Activated CD4-positive, CD25-positive, alpha-beta regulatory T cell (primary cell): Measurements from ENCODE around the gene POMC.
A peak's percentile ranks its signal among the peaks of the same experiment; 100 is the strongest.
"Not testable (repeated sequence)": the region's sequence is repeated elsewhere in the genome, so short reads cannot be mapped to it uniquely, and the experiment has no call there.

ENCODE experiments used
- DNase-seq, 4 experiments: peaks; one replicate each; lab custom pipeline; 2025; lab: John Stamatoyannopoulos, UW

The POMC gene

GRCh38 chr2:25168256-25169072 lies at the start of gene POMC:
Gene POMC, minus strand, starts transcription at chr2:25168580. Its CDS starts 3,808 bp downstream, at chr2:25164772.
- DNase-seq = peak in 1 of 4 experiments; percentile 6

DNA sequence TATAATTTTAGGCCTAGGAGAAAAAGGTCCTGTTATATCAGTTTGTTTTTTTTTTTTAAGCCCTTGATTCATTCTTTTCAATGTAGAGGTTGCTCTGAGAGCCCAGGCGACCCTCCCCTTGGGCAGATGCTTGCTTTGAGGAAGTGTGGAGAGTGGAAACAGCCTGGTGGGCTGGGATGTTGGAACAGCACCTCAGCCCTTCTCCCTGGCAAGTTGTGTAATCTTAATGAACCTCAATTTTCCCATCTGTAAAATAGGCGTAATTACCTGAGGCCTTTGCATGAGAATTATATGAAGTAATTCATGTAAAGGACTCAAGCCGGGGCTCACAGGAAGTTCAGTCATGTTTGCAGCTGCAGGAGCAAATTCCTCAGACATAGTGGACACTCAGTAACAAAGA lies 49.7 kb upstream of the POMC start:
- no peak for DNase-seq

DNA sequence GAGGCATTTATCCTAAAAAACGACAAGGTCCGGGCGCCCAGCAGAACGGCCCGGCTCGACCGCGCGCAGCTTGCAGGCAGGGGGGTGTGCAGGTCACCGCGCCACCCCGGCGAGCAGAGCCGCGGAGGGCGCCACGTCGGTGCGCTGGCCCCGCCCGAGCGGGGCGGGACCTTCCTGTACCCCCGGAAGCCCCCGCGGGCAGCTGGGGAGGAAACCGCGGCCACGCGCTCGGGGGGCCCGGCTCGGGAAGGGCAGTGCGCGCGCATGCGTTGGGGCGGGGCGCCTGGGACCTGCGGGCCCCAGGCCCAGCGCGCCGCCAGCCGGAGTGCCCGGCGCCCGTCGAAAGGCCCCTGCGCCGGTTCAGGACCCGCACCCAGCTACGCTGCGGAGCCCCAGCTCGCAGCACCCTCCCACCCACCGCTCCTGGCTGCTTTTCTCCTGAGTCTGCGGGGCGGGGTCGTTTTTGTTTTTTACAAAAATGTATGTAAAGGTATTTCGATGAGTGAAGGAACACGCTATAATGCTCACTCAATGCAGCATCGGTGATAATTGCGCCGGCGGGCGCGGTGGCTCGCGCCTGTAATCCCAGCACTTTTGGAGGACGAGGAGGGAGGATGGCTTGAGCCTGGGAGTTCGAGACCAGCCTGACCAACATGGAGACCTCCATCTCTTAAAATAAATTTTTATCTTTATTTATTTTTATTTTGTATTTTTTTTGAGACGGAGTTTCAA lies 47.7 kb upstream of the POMC start:
- peak; percentile 58 to 81 (median 70) for DNase-seq

DNA sequence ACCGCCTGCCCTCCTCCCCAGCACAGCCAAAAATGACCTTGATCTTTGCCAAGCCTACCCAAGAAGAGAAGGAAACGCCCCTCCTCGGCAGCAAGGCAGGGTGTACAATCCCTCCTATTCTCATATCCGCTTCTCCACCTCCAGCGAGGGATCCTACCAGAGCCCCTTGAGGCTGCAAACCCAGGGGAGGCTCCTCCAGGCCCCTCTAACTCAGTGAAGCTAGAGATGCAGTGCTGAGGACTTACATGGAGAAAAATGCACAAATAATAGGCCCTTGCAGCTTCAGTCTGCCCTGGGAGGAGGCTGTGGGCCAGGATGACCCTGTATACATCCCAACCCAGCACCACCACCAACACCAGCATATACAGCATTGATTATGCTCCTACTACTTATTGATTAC lies 46.9 kb upstream of the POMC start:
- no peak for DNase-seq

DNA sequence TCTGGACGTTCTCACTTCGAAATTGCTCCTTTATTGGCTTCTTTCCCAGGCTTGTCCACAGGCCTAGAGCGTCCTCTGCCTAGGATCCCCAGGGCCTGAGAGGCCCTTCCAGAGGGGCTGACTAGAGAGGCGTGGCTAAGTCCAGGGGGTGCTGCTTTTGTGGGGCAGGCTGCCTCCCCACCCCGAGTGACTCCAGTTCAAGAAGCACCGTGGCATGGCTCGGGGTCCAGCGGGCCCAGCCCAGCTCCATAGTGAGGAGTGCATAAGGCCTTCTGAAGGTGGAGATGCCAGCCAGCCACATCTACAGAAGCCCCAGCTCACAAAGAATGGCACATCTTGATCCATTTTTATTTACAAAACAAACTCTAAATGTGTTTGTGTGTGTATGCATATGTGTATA lies 44.8 kb upstream of the POMC start:
- no peak for DNase-seq

- DNase-seq = not testable (repeated sequence)
These were observed 42.5 kb upstream of the POMC start for GRCh38 chr2:25210923-25211322.

DNA sequence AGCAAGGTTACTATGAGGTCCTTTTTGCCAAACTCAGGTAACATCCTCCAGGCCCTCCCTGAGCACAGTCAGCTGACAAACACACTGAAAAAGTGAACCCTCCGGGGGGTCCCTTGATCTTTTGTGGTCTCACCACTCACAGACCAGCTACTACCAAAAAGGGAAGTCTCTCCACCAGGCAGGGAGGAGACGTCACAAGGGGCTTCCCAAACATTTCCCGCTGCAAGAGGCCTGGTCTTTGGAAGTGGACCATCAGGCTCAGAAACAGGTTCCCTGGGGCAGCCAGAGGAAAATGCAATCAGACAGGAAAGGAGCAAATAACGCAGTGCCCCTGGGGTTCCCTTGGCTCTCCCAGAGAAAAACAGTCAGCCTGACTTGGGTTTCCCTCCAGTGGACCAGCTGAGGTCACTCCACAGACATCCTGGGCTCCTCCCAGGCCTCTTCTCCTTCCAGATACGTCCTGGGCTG lies 38.7 kb upstream of the POMC start:
- DNase-seq = no peak

DNA sequence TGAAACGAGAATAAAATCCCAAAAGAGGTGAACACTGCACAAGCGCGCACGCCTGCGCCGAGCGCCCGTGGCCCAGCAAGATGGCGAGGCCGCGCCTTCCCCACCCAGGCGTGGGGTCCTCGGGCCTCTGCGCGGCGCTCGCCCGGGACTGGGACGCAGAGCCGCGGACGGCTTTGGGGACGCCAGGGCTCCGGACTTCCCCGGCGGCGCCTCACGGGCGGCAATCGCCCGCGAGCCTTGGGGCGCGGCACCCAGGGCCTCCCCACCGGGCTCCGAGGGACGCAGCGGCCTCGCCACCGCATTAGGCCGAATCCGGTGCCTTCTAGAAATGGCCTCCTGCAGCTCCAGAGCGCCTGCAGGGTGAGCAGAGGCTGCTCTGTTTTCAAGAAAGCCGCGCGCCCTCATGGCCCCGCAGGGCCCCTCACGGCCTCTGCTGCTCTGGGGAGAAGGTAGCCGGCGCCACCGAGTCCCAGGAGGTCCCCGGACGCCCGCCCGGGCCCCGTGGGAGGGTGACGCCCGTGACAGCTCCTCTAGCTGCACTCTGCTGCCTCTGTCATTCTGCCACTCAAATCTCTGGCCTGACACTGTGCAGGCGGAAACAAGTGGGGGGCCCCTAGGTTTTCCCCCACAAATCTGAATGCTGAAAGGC lies 35.9 kb upstream of the POMC start:
- no peak for DNase-seq

- DNase-seq = no peak
These were observed 33.9 kb upstream of the POMC start for GRCh38 chr2:25202275-25202674.

DNA sequence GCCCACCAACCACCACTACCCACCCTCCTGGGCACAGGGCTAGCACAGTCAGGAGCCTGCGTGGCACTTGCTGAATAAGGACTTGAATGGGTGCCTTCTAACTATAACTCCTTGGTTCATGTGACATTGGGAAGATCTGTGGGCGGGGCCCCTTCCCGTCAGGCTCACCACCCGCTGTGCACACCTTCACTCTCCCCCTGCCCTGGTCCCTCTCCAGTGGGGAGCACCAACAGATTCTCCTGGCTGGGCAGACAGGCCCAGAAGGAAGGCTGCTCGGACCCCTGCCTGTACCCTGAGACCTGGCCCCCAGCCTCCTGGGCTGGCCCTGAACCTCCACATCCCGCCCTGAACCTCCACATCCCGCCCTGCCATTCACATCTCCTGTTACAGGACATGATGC lies 33.4 kb upstream of the POMC start:
- DNase-seq = no peak

DNA sequence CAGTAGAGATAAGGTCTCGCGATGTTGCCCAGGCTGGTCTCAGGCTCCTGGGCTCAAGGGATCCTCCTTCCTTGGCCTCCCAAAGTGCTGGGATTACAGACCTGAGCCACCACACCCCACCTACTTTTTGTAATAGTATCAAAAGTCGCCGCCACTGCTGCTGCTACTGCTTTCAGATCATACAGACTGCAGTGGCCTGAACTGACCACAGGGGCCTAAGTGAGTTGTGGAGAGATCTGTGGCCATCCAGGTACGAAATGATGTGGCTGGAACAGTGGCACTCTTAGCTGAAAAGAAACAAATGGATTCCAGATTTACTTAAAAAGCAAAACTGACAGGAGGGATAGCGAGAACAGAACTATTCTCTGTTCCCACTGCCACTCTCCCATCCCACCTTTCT lies 32.9 kb upstream of the POMC start:
- no peak for DNase-seq

DNA sequence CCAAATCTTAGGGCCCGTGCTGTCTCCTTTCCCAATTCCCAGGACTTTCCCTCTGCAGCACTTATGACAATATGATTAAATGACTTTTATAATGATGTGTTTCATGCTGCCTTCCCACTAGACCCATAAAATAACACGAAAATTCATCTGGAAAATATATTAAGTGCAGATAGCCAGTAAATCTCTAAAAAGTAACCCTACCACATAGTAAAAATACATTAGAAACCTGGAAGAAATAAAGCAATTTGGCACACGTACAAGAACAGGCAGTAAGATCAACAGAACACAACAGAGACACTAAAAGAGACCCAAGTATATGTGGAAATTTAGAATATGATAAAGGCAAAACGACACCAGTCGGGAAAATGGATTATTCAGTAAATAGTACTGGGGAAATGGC lies 30.2 kb upstream of the POMC start:
- DNase-seq = no peak

DNA sequence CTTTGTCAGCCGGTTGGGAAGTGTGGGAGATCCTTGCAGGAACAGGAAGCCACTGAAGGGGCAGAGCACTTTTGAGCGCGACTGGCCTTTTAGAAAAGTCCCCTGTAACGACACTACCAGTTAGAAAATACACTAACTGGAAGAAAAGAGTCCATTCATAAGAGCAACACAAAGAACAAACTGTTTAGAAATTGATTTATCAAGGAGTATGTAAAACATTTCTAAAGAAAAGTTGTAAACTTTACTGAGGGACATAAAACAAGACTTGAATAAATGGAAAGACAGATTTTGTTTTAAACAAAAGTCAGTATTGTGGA lies 29.8 kb upstream of the POMC start:
- DNase-seq = no peak

- no peak for DNase-seq
These were observed 29.2 kb upstream of the POMC start for GRCh38 chr2:25197336-25198208.

- no peak for DNase-seq
These were observed 26.3 kb upstream of the POMC start for GRCh38 chr2:25194576-25195122.

DNA sequence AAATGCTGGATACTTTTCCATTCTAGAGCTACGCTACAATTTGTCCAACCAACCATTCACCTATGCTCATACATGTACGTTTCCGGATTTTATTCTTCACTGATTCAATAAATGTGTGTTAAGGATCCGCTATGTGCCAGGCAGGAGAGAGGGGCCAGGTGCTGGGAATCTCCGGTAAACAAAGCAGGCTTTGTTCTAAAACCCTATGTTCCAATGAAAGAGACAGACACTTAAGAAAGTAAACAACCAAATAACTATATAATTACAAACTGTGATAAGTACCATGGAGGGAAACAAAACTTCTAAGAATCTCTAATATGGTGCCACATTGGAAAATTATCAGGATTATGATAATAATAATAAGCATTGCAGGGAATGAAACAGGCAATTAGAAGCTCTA lies 22.2 kb upstream of the POMC start:
- no peak for DNase-seq

- DNase-seq = no peak
These were observed 20.0 kb upstream of the POMC start for GRCh38 chr2:25188405-25188804.

GRCh38 chr2:25187729-25188350 lies 19.5 kb upstream of the POMC start:
- no peak for DNase-seq

DNA sequence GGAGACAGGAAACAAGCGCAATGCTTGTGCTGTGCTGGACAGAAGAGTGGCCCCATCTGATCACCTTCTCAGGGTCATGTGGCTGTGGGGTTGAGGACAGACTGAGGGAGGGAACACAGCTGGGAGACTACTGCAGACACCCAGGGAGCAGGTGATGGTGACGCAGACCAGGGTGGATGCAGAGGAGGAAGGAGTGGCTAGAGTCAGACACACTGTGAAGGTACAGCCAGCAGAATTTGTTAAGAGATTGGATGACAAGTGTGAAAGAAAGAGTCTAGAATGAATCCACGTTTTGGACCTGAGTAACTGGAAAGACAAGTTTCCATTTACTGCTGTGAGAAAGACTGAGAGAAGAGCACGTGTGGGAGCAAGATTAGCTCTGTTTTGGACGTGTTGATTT lies 15.9 kb upstream of the POMC start:
- no peak for DNase-seq

DNA sequence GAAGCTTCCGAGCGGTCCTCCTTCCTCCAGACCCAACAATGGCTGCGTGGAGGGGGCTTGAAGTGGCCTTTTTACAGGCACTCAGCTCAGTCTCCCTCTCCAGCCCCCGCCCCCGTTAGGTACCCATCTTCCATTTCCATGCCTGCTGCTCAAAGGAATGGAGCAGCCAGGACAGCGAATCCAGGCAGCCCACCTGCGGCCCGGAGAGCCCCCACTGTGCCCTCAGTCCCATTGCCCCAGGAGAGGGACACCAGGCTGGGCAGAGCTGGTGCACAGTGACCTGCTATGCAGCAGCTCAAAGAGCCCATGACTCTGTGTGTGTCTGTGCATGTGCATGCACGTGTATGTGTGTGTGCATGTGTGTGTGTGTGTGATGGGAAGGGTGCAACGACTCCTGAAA lies 10.6 kb upstream of the POMC start:
- DNase-seq = no peak

DNA sequence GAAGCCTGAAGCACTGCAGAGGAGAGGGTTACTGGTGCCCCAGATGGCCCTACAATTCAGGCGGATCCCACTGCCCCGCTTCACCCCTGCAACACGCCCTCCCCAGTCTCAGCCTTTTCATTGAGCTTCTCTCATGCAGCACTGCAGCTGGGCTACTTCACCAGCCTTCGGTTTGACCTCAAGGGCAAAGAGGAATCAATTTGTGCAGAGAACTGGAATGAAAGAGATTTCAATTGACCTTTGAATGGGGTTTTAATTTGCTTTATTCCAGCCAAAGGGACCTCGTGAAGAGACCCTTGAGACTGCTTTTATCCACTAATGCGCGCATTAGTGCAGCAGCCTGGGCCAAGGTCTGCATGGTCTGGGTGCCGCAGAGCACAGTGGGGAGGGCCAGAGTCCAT lies 8.8 kb upstream of the POMC start:
- DNase-seq = no peak
